AG09309 (cell line): Measurements from ENCODE around the gene SERINC1.
"Not testable (repeated sequence)": the region's sequence is repeated elsewhere in the genome, so short reads cannot be mapped to it uniquely, and the experiment has no call there.

Source experiments
- DNase-seq: peaks from one replicate; pipeline ENCODE4 v3.0.0-alpha.2; 2010; ENCODE audit warnings: low read depth
- H3K4me3 ChIP-seq: 2 replicates; pipeline ENCODE4 v1.5.1; 2011; ENCODE audit warnings: mild to moderate bottlenecking, low read depth, low read length, moderate library complexity; ENCODE audit not compliant: control insufficient read depth
- TF ChIP-seq, protein P1 (sequence below): IDR thresholded peaks from 2 replicates; pipeline ENCODE4 v1.5.1; 2011; ENCODE audit warnings: mild to moderate bottlenecking, low read depth, low read length, inconsistent platforms; ENCODE audit not compliant: insufficient read depth, control insufficient read depth; ENCODE audit errors: missing control alignments

Gene SERINC1

DNA sequence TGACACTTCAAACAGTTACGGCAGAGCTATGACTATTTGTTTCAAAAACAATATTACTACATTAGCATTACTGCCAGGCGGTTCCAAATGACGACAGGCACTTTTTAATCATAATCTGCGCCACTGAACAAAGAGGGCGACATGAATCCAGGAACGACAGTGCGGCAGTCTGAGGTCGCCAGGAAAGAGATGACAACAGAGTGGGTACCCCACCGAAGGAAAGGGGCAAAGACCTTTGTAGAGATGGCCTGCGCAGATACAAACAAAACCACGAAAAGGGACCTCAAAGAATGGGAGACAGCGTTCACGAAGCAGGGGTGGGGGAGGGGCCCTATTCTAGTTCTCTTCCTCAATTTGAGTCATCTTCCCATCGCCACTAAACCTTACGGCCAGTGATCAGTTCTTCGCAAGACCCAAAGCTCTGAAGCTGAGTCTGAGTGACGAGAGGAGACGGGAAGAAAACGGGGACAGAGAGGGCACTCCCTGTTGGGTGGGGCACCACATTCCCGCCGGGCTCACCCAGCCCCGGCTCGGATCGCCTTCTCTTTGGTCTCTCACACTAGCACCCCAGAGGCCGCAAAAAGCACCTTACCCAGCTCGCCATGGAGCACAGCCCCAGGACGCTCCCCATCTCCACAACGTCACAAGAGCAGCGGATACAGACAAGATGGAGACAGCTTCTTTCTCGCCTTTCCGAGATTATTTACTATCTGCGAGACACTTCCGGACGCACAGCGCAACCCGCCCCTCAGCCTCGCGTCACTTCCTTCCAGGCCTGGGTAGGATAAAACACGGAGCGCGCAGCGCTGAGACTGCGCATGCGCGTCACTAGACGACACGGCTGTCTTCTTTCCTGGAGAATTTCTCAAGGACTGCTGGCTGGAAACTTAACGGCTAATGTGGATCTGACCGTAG is at the start of gene SERINC1:
Gene SERINC1, minus strand, starts transcription at position 701 of the 915 bp plus-strand sequence. Its CDS starts 70 bp downstream, at position 631.
- DNase-seq = peak; percentile 74
- TF ChIP-seq, protein P1, sequence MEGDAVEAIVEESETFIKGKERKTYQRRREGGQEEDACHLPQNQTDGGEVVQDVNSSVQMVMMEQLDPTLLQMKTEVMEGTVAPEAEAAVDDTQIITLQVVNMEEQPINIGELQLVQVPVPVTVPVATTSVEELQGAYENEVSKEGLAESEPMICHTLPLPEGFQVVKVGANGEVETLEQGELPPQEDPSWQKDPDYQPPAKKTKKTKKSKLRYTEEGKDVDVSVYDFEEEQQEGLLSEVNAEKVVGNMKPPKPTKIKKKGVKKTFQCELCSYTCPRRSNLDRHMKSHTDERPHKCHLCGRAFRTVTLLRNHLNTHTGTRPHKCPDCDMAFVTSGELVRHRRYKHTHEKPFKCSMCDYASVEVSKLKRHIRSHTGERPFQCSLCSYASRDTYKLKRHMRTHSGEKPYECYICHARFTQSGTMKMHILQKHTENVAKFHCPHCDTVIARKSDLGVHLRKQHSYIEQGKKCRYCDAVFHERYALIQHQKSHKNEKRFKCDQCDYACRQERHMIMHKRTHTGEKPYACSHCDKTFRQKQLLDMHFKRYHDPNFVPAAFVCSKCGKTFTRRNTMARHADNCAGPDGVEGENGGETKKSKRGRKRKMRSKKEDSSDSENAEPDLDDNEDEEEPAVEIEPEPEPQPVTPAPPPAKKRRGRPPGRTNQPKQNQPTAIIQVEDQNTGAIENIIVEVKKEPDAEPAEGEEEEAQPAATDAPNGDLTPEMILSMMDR = no peak
- H3K4me3 ChIP-seq = peak within 1 kb of the TSS; percentile 90

DNA sequence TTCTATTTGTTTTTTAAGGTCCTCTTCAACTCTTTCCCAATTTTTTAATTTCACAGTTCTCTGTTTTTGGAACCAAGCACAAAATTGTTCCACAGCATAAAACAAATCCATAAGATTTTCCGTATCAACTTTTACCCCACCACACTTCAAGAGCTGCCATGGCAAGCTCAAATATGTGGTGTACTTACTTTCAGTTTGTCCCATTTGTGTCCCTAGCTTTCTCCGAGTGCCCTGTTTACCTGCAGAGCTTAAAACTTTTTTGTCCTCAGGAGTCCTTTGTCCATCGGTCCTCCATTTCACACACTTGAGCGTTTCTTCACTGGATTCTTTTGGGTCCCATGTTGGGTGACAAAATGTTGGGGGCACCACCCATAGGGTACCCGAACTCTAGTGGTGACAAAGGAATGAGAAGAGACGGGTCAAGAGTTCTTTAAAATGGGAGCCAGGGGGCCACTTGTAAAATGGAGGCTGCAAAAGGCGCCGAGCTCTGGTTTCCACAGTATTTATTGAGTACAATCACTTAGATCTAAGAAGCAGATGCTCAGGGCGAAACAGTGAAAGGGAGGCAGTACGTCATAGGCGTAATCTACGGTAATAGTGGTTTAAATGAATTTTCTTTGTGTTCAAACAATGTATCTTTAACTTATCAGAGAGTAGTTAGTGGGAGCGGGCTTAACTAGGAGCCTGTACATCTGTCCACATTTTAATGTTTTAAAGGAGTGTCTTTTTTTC is 39.8 kb upstream of the SERINC1 start:
- no peak overlapping the region for H3K4me3 ChIP-seq
- DNase-seq = no peak
- TF ChIP-seq, protein P1 = no peak

DNA sequence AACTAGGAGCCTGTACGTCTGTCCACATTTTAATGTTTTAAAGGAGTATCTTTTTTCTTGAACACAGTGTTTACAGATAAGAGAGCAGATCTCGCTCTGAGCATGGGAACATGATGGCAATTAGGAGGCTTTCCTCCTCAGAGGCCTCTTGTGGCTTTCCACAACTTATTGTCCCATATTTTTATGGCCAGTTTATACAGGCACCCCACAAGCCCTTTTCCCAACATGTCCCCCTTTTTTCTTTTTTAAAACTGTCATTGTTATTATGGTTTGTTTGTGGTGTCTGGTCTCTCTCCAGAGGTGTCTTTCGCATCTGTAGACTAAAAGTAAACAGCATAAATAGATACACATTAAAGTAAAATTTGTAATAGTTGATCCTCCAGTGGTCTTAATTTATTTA is 33.6 kb upstream of the SERINC1 start:
- H3K4me3 ChIP-seq, DNase-seq: not testable (repeated sequence)

DNA sequence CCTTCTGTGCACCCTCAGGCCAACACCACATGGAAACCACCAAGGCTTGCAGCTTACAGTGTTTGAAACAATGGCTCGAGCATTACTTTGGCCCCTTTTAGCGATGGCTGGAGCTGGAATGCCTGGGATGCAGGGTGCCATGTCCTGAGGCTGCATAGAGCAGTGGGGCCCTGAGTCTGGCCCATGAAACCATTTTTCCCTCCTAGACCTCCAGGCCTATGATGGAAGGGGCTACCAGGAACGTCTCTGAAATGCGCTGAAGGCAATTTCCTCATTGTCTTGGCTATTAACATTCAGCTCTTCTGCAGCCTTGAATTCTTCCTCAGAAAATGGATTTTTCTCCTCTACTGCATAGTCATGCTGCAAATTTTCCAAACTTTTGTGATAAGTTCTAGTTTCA is 29.9 kb upstream of the SERINC1 start:
- no peak for DNase-seq
- H3K4me3 ChIP-seq = no peak overlapping the region
- TF ChIP-seq, protein P1 = no peak

DNA sequence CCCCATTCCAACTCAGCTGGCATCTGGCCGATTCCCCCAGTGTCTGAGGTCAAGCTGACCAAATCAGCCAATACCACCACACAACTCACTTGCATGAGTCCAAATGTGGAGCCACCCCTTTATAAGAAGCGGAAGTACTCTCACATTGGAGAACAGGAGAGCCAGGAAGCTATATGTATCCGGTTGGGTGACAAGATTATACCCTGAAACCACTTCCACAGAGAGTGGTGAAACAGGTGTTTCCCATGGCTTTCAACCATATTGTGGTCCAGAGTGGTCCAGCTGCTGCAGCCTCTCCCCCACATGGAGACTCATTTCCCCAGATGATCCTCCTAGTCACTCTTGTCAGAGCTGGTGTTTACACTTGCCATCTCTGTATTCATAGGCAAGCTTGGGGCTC is 24.0 kb upstream of the SERINC1 start:
- H3K4me3 ChIP-seq = no peak overlapping the region
- TF ChIP-seq, protein P1 = no peak
- no peak for DNase-seq

DNA sequence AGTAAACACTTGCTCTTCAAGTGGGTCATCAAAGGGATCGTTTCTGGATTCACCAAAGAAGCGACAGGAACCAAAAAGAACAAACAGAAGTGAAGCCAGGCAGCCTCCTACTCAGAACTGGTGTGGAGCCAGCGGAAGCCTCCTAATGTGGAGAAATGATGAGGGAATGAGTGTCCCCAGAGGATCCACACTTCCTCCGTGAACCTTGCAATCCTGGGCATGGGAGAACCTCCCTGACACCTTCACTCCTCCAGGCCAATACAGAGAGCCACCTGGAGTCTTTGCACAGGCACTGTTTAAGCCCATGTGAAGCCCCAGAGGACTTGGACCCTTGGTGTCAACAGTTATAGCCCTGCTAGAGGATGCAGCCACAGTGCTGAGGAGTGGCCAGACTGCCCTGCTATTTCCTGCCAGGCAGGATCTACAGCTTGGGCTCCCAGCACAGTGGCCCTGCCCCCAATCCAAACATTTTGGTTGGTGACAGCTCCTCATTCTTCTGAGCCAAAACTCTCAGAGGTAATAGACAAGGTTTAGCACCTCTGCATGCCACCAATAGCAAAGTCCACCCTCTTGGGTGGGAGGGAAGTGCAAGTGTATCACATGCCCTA is 23.2 kb upstream of the SERINC1 start:
- TF ChIP-seq, protein P1 = no peak
- no peak overlapping the region for H3K4me3 ChIP-seq
- no peak for DNase-seq
